ENCODE results near the gene REPS1. TPM values are rescaled to one million over a fixed set of nuclear protein-coding genes. Genes with fewer than 3 reads are reported as not detected.
A peak's percentile ranks its signal among the peaks of the same experiment; 100 is the strongest.

Gene REPS1
- total RNA-seq, 1 donor: 34.9 TPM

DNA sequence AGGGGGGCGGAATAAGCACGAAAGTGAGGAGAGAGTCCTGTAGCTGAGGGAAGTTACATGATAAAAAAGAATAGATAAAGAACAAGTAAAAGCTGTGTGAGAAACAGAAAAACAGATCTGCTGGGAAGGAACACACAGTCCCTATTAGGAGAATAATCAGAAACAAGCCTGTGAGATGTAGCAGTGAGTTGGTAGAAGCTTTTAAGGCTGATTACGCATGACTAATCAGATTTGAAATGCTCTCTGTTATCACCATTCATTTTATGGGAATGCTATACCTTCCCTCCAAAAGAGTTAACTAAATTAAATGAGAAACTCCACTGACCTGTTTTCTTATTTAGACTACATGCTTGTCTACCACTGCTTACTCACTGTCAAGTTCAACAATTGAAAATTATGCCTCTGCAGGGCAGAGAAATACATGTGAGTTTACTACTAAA is 15.8 kb downstream of the REPS1 start:
- peak; percentile 49 for DNase-seq (ENCODE audit: low read depth)
- no peak for TF ChIP-seq CTCF (IDR thresholded peaks at IDR 0.05; ENCODE audit: insufficient read depth, low read length)
- H3K4me3 ChIP-seq (ENCODE audit: low read depth, low read length): no peak overlapping the region

DNA sequence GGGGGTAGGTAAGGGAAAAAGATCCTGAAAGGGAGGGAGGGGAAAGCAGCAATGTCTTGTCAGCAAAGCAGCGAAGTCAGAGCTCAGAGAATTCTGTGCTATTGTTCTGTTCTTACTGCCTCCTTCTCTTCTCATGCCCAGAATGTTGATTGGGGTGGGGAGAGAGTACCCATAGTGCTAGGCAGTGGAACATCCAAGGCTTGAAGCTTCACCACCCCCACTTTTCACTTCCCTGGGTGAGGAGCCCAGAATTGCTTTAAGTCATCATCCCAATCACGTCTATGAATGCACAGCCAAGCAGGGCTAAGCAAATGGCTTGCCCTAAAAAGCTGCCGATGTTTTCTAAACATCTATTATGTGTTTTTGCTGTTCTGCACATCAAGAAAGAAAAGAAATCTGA is 16.5 kb downstream of the REPS1 start:
- H3K4me3 ChIP-seq (ENCODE audit: low read depth, low read length): no peak overlapping the region

DNA sequence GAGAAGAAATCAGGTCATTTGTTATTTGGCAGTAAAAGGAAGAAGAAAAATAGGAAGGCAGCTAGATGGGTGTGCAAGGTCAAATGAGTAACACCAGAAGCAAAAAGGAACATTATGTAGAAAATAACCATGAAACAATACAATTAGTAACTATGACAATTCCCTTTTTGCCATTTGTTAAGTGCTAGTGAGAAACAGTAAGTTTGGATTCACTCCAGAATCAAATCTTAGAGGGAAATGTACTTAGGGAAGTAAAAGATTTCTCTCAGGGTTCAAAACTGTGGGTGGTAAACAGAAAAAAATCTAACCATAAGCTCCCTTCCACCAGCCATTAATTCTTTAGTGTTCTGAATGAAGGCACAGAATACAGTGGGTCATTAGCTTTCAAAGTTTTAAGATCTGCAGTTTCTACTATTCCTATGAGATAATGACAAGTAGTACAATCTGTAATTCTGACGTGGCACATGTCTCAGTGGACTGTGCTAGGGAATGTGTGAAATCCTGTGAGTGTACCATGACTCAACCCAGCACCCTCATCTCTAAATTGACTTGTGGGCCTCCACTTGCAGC is 17.1 kb downstream of the REPS1 start:
- no peak for TF ChIP-seq CTCF (IDR thresholded peaks at IDR 0.05; ENCODE audit: insufficient read depth, low read length)
- no peak overlapping the region for H3K4me3 ChIP-seq (ENCODE audit: low read depth, low read length)
- peak; percentile 86 for DNase-seq (ENCODE audit: low read depth)

More for the DNA sequence above, 16.5 kb downstream of the REPS1 start:
- no peak for TF ChIP-seq CTCF (IDR thresholded peaks at IDR 0.05; ENCODE audit: insufficient read depth, low read length)
- peak; percentile 53 for DNase-seq (ENCODE audit: low read depth)

- no peak for TF ChIP-seq CTCF (IDR thresholded peaks at IDR 0.05; ENCODE audit: insufficient read depth, low read length)
- no peak for DNase-seq (ENCODE audit: low read depth)
- H3K4me3 ChIP-seq (ENCODE audit: low read depth, low read length): no peak overlapping the region
Observed at GRCh38 chr6:138970159-138970558, 17.9 kb downstream of the REPS1 start.

DNA sequence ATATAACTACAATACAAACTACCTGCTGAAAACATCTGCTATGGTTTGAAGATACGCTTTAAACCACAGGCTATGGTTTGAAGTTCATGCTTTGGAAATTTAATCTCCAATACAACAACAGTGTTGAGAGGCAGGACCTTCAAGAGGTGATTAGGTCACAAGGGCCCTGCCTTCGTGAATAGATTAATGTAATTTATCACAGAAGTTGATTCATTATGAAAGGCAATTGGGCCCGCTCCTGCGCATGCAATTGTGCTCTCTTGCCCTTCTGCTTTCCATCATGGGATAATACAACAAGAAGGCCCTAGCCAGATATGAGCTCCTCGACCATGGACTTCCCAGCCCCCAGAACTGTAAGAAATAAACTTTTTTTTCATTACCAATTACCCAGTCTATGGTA is 21.2 kb downstream of the REPS1 start:
- DNase-seq (ENCODE audit: low read depth): no peak
- TF ChIP-seq CTCF (IDR thresholded peaks at IDR 0.05; ENCODE audit: insufficient read depth, low read length): no peak
- H3K4me3 ChIP-seq (ENCODE audit: low read depth, low read length): no peak overlapping the region

DNA sequence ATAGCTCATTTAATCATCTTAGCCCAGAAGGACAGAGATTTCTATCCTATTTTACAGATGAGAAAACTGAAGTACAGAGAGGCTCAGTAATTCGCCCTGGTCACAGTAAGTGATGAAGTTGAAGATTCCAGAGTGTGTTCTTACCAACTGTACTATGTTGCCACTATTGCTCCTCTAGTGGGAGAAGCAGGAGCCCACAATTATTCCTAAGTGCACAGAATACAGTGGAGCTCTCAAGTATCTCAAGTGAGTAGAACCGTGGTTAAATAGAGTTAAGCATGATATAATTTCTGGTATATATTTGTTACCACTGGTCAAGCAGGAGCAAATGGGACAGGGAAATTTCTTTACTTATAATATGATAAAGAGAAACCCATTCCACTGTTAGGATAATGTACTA is 22.1 kb downstream of the REPS1 start:
- DNase-seq (ENCODE audit: low read depth): no peak
- no peak for TF ChIP-seq CTCF (IDR thresholded peaks at IDR 0.05; ENCODE audit: insufficient read depth, low read length)
- H3K4me3 ChIP-seq (ENCODE audit: low read depth, low read length): no peak overlapping the region

- no peak for DNase-seq (ENCODE audit: low read depth)
- H3K4me3 ChIP-seq (ENCODE audit: low read depth, low read length): no peak overlapping the region
- TF ChIP-seq CTCF (IDR thresholded peaks at IDR 0.05; ENCODE audit: insufficient read depth, low read length): no peak
Observed at GRCh38 chr6:138965291-138965874, 22.7 kb downstream of the REPS1 start.

All from fibroblast of the aortic adventitia (primary cell).